DND-41 (cell line): Measurements from ENCODE around the gene RFK.
"Not testable (repeated sequence)": the region's sequence is repeated elsewhere in the genome, so short reads cannot be mapped to it uniquely, and the experiment has no call there.

ENCODE experiments used
- ATAC-seq: fragments of 200-7000 bp; cut with Tn5 transposase; 3 replicates; pipeline ENCODE4 v1.9.1; 2021; ENCODE audit warnings: low read depth; ENCODE audit not compliant: insufficient read depth
- DNase-seq: peaks from one replicate; pipeline ENCODE4 v3.0.0-alpha.2; 2020
- H2AFZ ChIP-seq: 2 replicates; pipeline ENCODE4 v1.6.0; 2012; ENCODE audit warnings: low read depth, low read length
- H3K27ac ChIP-seq: 2 replicates; pipeline ENCODE4 v1.5.1; 2012; ENCODE audit warnings: low read length, inconsistent platforms
- H3K27me3 ChIP-seq: fragments of 200-600 bp; sonication (generic); 2 replicates; pipeline ENCODE4 v1.6.0; 2012; ENCODE audit warnings: low read length, mild to moderate bottlenecking, inconsistent platforms; ENCODE audit not compliant: insufficient read depth, poor library complexity
- H3K36me3 ChIP-seq: 2 replicates; pipeline ENCODE4 v1.5.1; 2012; ENCODE audit warnings: low read length, inconsistent platforms; ENCODE audit not compliant: insufficient read depth
- H3K4me1 ChIP-seq: 2 replicates; pipeline ENCODE4 v1.5.1; 2012; ENCODE audit warnings: mild to moderate bottlenecking, low read length; ENCODE audit not compliant: insufficient read depth
- H3K4me2 ChIP-seq: 2 replicates; pipeline ENCODE4 v1.6.0; 2012; ENCODE audit warnings: mild to moderate bottlenecking, moderate library complexity, low read length, inconsistent platforms; ENCODE audit not compliant: insufficient read depth
- H3K4me3 ChIP-seq, 2 experiments: fragments of 200-600 bp in 1 of 2; shearing (Covaris generic) in 1 of 2; 2 replicates each; pipeline ENCODE4 v1.5.1; 2012 to 2016; ENCODE audit warnings: inconsistent platforms in 2 of 2, low read length in 2 of 2, mild to moderate bottlenecking in 2 of 2, low read depth in 1 of 2, moderate library complexity in 1 of 2
- H3K79me2 ChIP-seq: 2 replicates; pipeline ENCODE4 v1.6.0; 2012; ENCODE audit warnings: low read length, inconsistent platforms; ENCODE audit not compliant: insufficient read depth
- H3K9ac ChIP-seq: 2 replicates; pipeline ENCODE4 v1.6.0; 2012; ENCODE audit warnings: low read depth, mild to moderate bottlenecking, inconsistent platforms, low read length, moderate library complexity
- H3K9me3 ChIP-seq: 2 replicates; pipeline ENCODE4 v1.5.1; 2012; ENCODE audit warnings: low read length, moderate library complexity, mild to moderate bottlenecking, inconsistent platforms; ENCODE audit not compliant: insufficient read depth, severe bottlenecking
- H4K20me1 ChIP-seq: 2 replicates; pipeline ENCODE4 v1.6.0; 2012; ENCODE audit warnings: low read length; ENCODE audit not compliant: insufficient read depth
- CTCF ChIP-seq: IDR thresholded peaks from 2 replicates; pipeline ENCODE4 v1.5.1; 2012; ENCODE audit warnings: borderline replicate concordance, low read length, moderate library complexity, mild to moderate bottlenecking; ENCODE audit not compliant: poor library complexity, severe bottlenecking; ENCODE audit errors: extremely low read depth
- EZH2 ChIP-seq: IDR thresholded peaks from 3 replicates; pipeline ENCODE4 v1.6.1; 2012; ENCODE audit warnings: borderline replicate concordance, low read depth, mild to moderate bottlenecking, moderate library complexity, low read length, inconsistent platforms; ENCODE audit not compliant: severe bottlenecking

Gene RFK

GRCh38 chr9:76438841-76439588 lies 44.8 kb upstream of the RFK start:
- Histone ChIP-seq H4K20me1 (no peaks in the 10 kb centered on the region), H3K4me1 (no peaks in the 10 kb centered on the region), H3K4me3 (no peak overlapping the region), H3K27me3 (no peaks in the 10 kb centered on the region), H3K9ac (no peak overlapping the region), H3K36me3 (no peaks in the 10 kb centered on the region), H3K79me2 (no peaks in the 10 kb centered on the region), H2AFZ (no peak overlapping the region), H3K27ac (no peak overlapping the region), H3K9me3 (no peaks in the 10 kb centered on the region), H3K4me2 (no peak overlapping the region)
- TF ChIP-seq EZH2 (no peak), CTCF (no peak)
- DNase-seq (no peak), ATAC-seq (no peak)

GRCh38 chr9:76437017-76437699 lies 42.9 kb upstream of the RFK start:
- not testable (repeated sequence) for ATAC-seq, DNase-seq, H3K27ac ChIP-seq, H2AFZ ChIP-seq, H3K36me3 ChIP-seq, H4K20me1 ChIP-seq, H3K4me1 ChIP-seq, H3K9me3 ChIP-seq, H3K9ac ChIP-seq, H3K27me3 ChIP-seq, H3K4me2 ChIP-seq, H3K79me2 ChIP-seq, H3K4me3 ChIP-seq

- ATAC-seq, H3K27me3 ChIP-seq, H3K9me3 ChIP-seq, DNase-seq, H4K20me1 ChIP-seq, H3K79me2 ChIP-seq, H3K36me3 ChIP-seq, H3K27ac ChIP-seq, H3K9ac ChIP-seq, H3K4me3 ChIP-seq, H3K4me1 ChIP-seq, H2AFZ ChIP-seq, H3K4me2 ChIP-seq: not testable (repeated sequence)
Observed at GRCh38 chr9:76434897-76435296, 40.7 kb upstream of the RFK start.

GRCh38 chr9:76433836-76434235 lies 39.6 kb upstream of the RFK start:
- H3K36me3 ChIP-seq, result no peaks in the 10 kb centered on the region
- TF ChIP-seq CTCF, result no peak
- TF ChIP-seq EZH2, result no peak
- no peak overlapping the region for H3K27ac ChIP-seq
- H3K9ac ChIP-seq, result no peak overlapping the region
- no peaks in the 10 kb centered on the region for H3K9me3 ChIP-seq
- ATAC-seq, result no peak
- peaks cover 3% of the 10 kb centered on the region for H3K27me3 ChIP-seq
- H4K20me1 ChIP-seq, result no peaks in the 10 kb centered on the region
- no peak overlapping the region for H3K4me3 ChIP-seq
- H3K4me1 ChIP-seq, result no peaks in the 10 kb centered on the region
- H3K79me2 ChIP-seq, result no peaks in the 10 kb centered on the region
- H3K4me2 ChIP-seq, result no peak overlapping the region
- no peak for DNase-seq
- no peak overlapping the region for H2AFZ ChIP-seq
